MCF 10A (cell line): Measurements from ENCODE around the gene GFI1B. TPM values are rescaled to one million over a fixed set of nuclear protein-coding genes. Genes with fewer than 3 reads are reported as not detected.

Source experiments
- BruUV-seq: library from RNA; stranded (reverse); fragments of 400-500 nt; replicated peaks from 2 replicates; lab custom pipeline; 2021; lab: Mats Ljungman, UMichigan
- CTCF ChIA-PET: fragments of 300-600 bp; sonication (Branson Sonifier 250); formaldehyde crosslinking; extraction: SDS; loops from one replicate; lab custom pipeline; 2021; ENCODE audit warnings: antibody characterized with exemption, inconsistent platforms; lab: Yijun Ruan, JAX
- POLR2A ChIA-PET: fragments of 300-600, 350-650 bp; sonication (Branson Sonifier 250); formaldehyde crosslinking; extraction: SDS; loops from one replicate; lab custom pipeline; 2020; ENCODE audit warnings: antibody characterized with exemption, inconsistent platforms; lab: Yijun Ruan, JAX
- DNase-seq: peaks from one replicate; pipeline ENCODE4 v3.0.0-alpha.2; 2018; ENCODE audit not compliant: unreplicated experiment
- H3K27ac Mint-ChIP-seq: one replicate; pipeline ENCODE4 v1.8.0; 2022; ENCODE audit warnings: mild to moderate bottlenecking, low read depth, mixed read lengths; ENCODE audit not compliant: unreplicated experiment
- H3K27me3 Mint-ChIP-seq: one replicate; pipeline ENCODE4 v1.8.0; 2022; ENCODE audit warnings: mixed read lengths; ENCODE audit not compliant: insufficient read depth, unreplicated experiment
- H3K36me3 Mint-ChIP-seq: one replicate; pipeline ENCODE4 v1.8.0; 2022; ENCODE audit warnings: mild to moderate bottlenecking, moderate library complexity, mixed read lengths; ENCODE audit not compliant: insufficient read depth, unreplicated experiment
- H3K4me1 Mint-ChIP-seq: one replicate; pipeline ENCODE4 v1.8.0; 2022; ENCODE audit warnings: mixed read lengths; ENCODE audit not compliant: insufficient read depth, unreplicated experiment
- H3K4me3 Mint-ChIP-seq: one replicate; pipeline ENCODE4 v1.8.0; 2022; ENCODE audit warnings: mild to moderate bottlenecking, moderate library complexity, mixed read lengths; ENCODE audit not compliant: unreplicated experiment
- H3K9me3 Mint-ChIP-seq: one replicate; pipeline ENCODE4 v1.8.0; 2022; ENCODE audit warnings: mixed read lengths; ENCODE audit not compliant: unreplicated experiment
- CTCF ChIP-seq: fragments of 200-600 bp; IDR thresholded peaks from one replicate; pipeline ENCODE4 v1.8.0; 2022; ENCODE audit warnings: antibody characterized with exemption, mild to moderate bottlenecking; ENCODE audit not compliant: unreplicated experiment
- intact Hi-C: fragments of 100-400 bp; cut with micrococcal nuclease; formaldehyde crosslinking; loops from 2 replicates; pipeline ENCODE4 v1.14.1; 2022
- total RNA-seq: library from RNA; stranded (reverse); gene quantifications from 2 replicates; pipeline ENCODE4 v1.2.3, GENCODE V29; 2022

GFI1B gene
- total RNA-seq, 1 experiment from 2014 or later, result not detected

- TF ChIP-seq CTCF, result no peak
- intact Hi-C loops, result no loop called here
- Mint-ChIP-seq H3K27ac (no peak overlapping the region), H3K4me1 (no peaks in the 10 kb centered on the region), H3K27me3 (peaks cover 23% of the 10 kb centered on the region), H3K4me3 (no peak overlapping the region), H3K9me3 (peaks cover 15% of the 10 kb centered on the region), H3K36me3 (no peaks in the 10 kb centered on the region)
- BruUV-seq, result no TSS peak
- ChIA-PET POLR2A (no interaction called here), CTCF (no interaction called here)
- no peak for DNase-seq
These were observed 30.3 kb downstream of the GFI1B start for GRCh38 chr9:133008824-133009223.

- Mint-ChIP-seq H3K27ac (no peak overlapping the region), H3K27me3 (peaks cover 36% of the 10 kb centered on the region), H3K4me3 (no peak overlapping the region), H3K9me3 (peaks cover 15% of the 10 kb centered on the region), H3K36me3 (no peaks in the 10 kb centered on the region), H3K4me1 (no peaks in the 10 kb centered on the region)
- DNase-seq, result no peak
- ChIA-PET POLR2A (no interaction called here), CTCF (interaction anchor here (0.6 to 1.9 kb wide), 2 partner anchors 12 to 32 kb away, joined by 3 to 8 read pairs; partner anchors contain the start of gene GFI1B)
- BruUV-seq, result no TSS peak
- intact Hi-C loops, result no loop called here
- TF ChIP-seq CTCF, result no peak
These were observed 31.6 kb downstream of the GFI1B start for GRCh38 chr9:133009906-133010582.

GRCh38 chr9:133014696-133015095 is 36.2 kb downstream of the GFI1B start:
- intact Hi-C loops, result no loop called here
- no peak overlapping the region for H3K27ac Mint-ChIP-seq
- peaks cover 43% of the 10 kb centered on the region for H3K27me3 Mint-ChIP-seq
- H3K4me1 Mint-ChIP-seq, result no peaks in the 10 kb centered on the region
- peaks cover under 1% of the 10 kb centered on the region for H3K9me3 Mint-ChIP-seq
- TF ChIP-seq CTCF, result no peak
- ChIA-PET POLR2A (interaction anchor here (0.7 to 2.3 kb wide), 2 partner anchors 9 to 16 kb away, joined by 3 to 9 read pairs; partner anchors contain the start of gene GTF3C5), CTCF (interaction anchor here (1.2 to 2.2 kb wide), 2 partner anchors 8 to 9 kb away, joined by 4 to 18 read pairs; no protein-coding TSS in a partner anchor)
- DNase-seq, result no peak
- no peaks in the 10 kb centered on the region for H3K36me3 Mint-ChIP-seq
- H3K4me3 Mint-ChIP-seq, result no peak overlapping the region
- BruUV-seq, result no TSS peak

- no TSS peak for BruUV-seq
- Mint-ChIP-seq H3K9me3 (no peaks in the 10 kb centered on the region), H3K4me3 (no peak overlapping the region), H3K36me3 (peaks cover 6% of the 10 kb centered on the region), H3K27me3 (no peaks in the 10 kb centered on the region), H3K27ac (no peak overlapping the region), H3K4me1 (no peaks in the 10 kb centered on the region)
- POLR2A ChIA-PET, result interaction anchor here (0.5 to 2.2 kb wide), 3 partner anchors 8 to 110 kb away, joined by 3 to 21 read pairs (median 5); partner anchors contain the start of gene GTF3C5
- intact Hi-C loops, result no loop called here
- DNase-seq, result no peak
- TF ChIP-seq CTCF, result no peak
- CTCF ChIA-PET, result interaction anchor here (0.5 to 2.9 kb wide), 23 partner anchors 9 to 1275 kb away, joined by 3 to 39 read pairs (median 4); partner anchors contain the start of genes DDX31, GFI1B and GTF3C5
These were observed 44.8 kb downstream of the GFI1B start for GRCh38 chr9:133023117-133023890.
